ENCODE results near the gene MARK1. TPM values are rescaled to one million over a fixed set of nuclear protein-coding genes. Genes with fewer than 3 reads are reported as not detected.

Gene MARK1
- total and polyA plus RNA-seq, 2 of the 13 experiments (the other 11 are each of a cell fraction or from before 2014, with no cell fraction given) = not detected

DNA sequence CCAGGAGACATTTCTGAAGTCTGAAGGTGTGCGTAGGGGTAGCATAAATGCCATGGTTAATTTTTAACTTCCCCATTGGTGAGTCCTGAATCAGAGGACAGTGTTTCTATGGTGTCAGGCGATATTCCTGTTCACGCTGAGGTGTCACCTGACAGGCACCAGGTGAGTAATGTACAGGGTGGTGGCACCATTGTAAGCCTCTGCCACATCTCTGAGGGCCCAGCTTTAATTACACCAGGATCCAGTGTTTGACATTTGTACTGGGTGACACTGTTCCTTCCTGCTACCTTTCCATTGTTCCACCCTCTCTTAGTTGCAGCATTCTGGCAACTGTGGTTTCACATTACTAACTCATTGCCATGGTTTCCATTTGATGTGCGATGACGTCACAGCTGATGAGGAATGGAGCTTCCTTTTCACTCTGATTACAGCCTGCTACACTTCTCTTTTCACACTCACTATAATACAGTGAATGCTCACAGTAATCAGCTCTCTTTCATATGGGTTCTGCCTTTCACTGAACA lies 40.6 kb upstream of the MARK1 start:
- ChIA-PET CTCF (ENCODE audit: low intra/inter-chr PET ratio, low total read pairs) (no interaction called here), POLR2A (no interaction called here)
- H3K27ac ChIP-seq (ENCODE audit: extremely low read length, insufficient read depth, low read length) = no peak overlapping the region
- in situ Hi-C loops (cut with HindIII; ENCODE audit: extremely low pct_ligation_motif_present, low pct_unique_long_range_greater_than_20kb) (no loop called here), intact Hi-C loops (cut with micrococcal nuclease; ENCODE audit: unreplicated experiment) (no loop called here)
- no peaks in the 10 kb centered on the region for H3K79me2 ChIP-seq (ENCODE audit: insufficient read depth, low read length)
- no TSS peak for BruUV-seq (replicated peaks)
- H3K4me3 ChIP-seq (replicated peaks in 1 of 3; ENCODE audit: insufficient read depth in 1 of 3, low read depth in 2 of 3, low read length in 3 of 3) = no peak overlapping the region
- no peak overlapping the region for H3K9ac ChIP-seq (ENCODE audit: insufficient read depth, low read depth, low read length)
- H3K36me3 ChIP-seq (replicated peaks in 1 of 2; ENCODE audit: control insufficient read depth in 1 of 2, insufficient read depth in 2 of 2, low read length in 2 of 2) = no peaks in the 10 kb centered on the region
- FAIRE-seq = no peak
- H3K4me1 ChIP-seq (ENCODE audit: insufficient read depth, low read length) = no peaks in the 10 kb centered on the region
- ATAC-seq = peak; percentile 58
- no peaks in the 10 kb centered on the region for H4K20me1 ChIP-seq (ENCODE audit: insufficient read depth, low read length)
- 18% methylated on average over 3 of the region's 5 CpGs for WGBS (ENCODE audit: low lambda C conversion rate)
- no peak overlapping the region for H2AFZ ChIP-seq (ENCODE audit: low read length)
- no peak for TF ChIP-seq KMT2B (CRISPR knock-in tag; IDR thresholded peaks at IDR 0.05)
- TF ChIP-seq ZNF343 (CRISPR knock-in tag; IDR thresholded peaks at IDR 0.05) = no peak
- TF ChIP-seq HNF1A (IDR thresholded peaks at IDR 0.05; ENCODE audit: low read depth) = 0 out of 2 replicates have a peak, but pooled peaks have one; percentile 26
- TF ChIP-seq HNF1A (CRISPR knock-in tag; IDR thresholded peaks at IDR 0.05; ENCODE audit: borderline replicate concordance) = no peak
- no peak for TF ChIP-seq CBX2 (IDR thresholded peaks at IDR 0.05; ENCODE audit: low read depth, low read length)
- no peak for TF ChIP-seq CBX2 (CRISPR knock-in tag; IDR thresholded peaks at IDR 0.05; ENCODE audit: low read depth)
- TF ChIP-seq CREB3 (CRISPR knock-in tag; IDR thresholded peaks at IDR 0.05) = no peak
- TF ChIP-seq ZNF598 (CRISPR knock-in tag; IDR thresholded peaks at IDR 0.05; ENCODE audit: borderline replicate concordance) = no peak
- TF ChIP-seq ATF7 (IDR thresholded peaks at IDR 0.05) = peak; percentile 97
- no peak for TF ChIP-seq ATF7 (CRISPR knock-in tag; IDR thresholded peaks at IDR 0.05)
- TF ChIP-seq ZNF264 (CRISPR knock-in tag; IDR thresholded peaks at IDR 0.05) = no peak
- TF ChIP-seq ZMYM2 (CRISPR knock-in tag; IDR thresholded peaks at IDR 0.05) = no peak
- TF ChIP-seq ZNF550 (CRISPR knock-in tag; IDR thresholded peaks at IDR 0.05; ENCODE audit: borderline replicate concordance) = no peak
- TF ChIP-seq ZBTB7A (CRISPR knock-in tag; IDR thresholded peaks at IDR 0.05) = no peak
- peak; percentile 98 for TF ChIP-seq CREB1 (IDR thresholded peaks at IDR 0.05)
- TF ChIP-seq CREB1 (CRISPR knock-in tag; IDR thresholded peaks at IDR 0.05) = no peak
- TF ChIP-seq, protein P1, sequence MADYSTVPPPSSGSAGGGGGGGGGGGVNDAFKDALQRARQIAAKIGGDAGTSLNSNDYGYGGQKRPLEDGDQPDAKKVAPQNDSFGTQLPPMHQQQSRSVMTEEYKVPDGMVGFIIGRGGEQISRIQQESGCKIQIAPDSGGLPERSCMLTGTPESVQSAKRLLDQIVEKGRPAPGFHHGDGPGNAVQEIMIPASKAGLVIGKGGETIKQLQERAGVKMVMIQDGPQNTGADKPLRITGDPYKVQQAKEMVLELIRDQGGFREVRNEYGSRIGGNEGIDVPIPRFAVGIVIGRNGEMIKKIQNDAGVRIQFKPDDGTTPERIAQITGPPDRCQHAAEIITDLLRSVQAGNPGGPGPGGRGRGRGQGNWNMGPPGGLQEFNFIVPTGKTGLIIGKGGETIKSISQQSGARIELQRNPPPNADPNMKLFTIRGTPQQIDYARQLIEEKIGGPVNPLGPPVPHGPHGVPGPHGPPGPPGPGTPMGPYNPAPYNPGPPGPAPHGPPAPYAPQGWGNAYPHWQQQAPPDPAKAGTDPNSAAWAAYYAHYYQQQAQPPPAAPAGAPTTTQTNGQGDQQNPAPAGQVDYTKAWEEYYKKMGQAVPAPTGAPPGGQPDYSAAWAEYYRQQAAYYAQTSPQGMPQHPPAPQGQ (CRISPR knock-in tag; IDR thresholded peaks at IDR 0.05; ENCODE audit: borderline replicate concordance) = no peak
- no peak for TF ChIP-seq KDM1A (CRISPR knock-in tag; IDR thresholded peaks at IDR 0.05)
- TF ChIP-seq ZNF260 (CRISPR knock-in tag; IDR thresholded peaks at IDR 0.05; ENCODE audit: borderline replicate concordance, low read depth) = no peak
- no peak overlapping the region for H3K4me2 ChIP-seq (ENCODE audit: low read depth, low read length)
- no peaks in the 10 kb centered on the region for H3K27me3 ChIP-seq (ENCODE audit: control insufficient read depth in 1 of 2, insufficient read depth in 2 of 2, low read length in 2 of 2)
- no peaks in the 10 kb centered on the region for H3K9me3 ChIP-seq (ENCODE audit: low read length)
- DNase-seq (ENCODE audit: low spot score) = no peak
